SK-N-MC (cell line): ENCODE results near the gene TRAPPC12.
"Not testable (repeated sequence)": the region's sequence is repeated elsewhere in the genome, so short reads cannot be mapped to it uniquely, and the experiment has no call there.

Experiments
- DNase-seq: peaks from one replicate; pipeline ENCODE4 v3.0.0-alpha.2; 2011; ENCODE audit warnings: low read depth, low spot score
- H3K27ac ChIP-seq: fragments of 200-600 bp; sonication (generic); 2 replicates; pipeline ENCODE4 v1.5.1; 2016; ENCODE audit warnings: mixed run types
- H3K36me3 ChIP-seq: fragments of 200-600 bp; sonication (generic); 2 replicates; pipeline ENCODE4 v1.6.1; 2017; ENCODE audit warnings: antibody characterized with exemption, low read length, mixed read lengths; ENCODE audit not compliant: insufficient read depth
- H3K4me3 ChIP-seq: fragments of 200-600 bp; sonication (generic); 2 replicates; pipeline ENCODE4 v1.5.1; 2016
- H3K9ac ChIP-seq: fragments of 200-600 bp; sonication (generic); 2 replicates; pipeline ENCODE4 v1.8.0; 2017; ENCODE audit warnings: mixed run types, mixed read lengths; ENCODE audit not compliant: insufficient read length
- H3K9me3 ChIP-seq: fragments of 200-600 bp; sonication (generic); 2 replicates; pipeline ENCODE4 v1.6.1; 2017; ENCODE audit warnings: low read depth, mild to moderate bottlenecking, antibody characterized with exemption, low read length, moderate library complexity, mixed read lengths
- EZH2 ChIP-seq: fragments of 200-600 bp; sonication (generic); IDR thresholded peaks from one replicate; pipeline ENCODE4 v1.6.1; 2017; ENCODE audit warnings: antibody characterized with exemption
- FOXP2 ChIP-seq: optimal IDR thresholded peaks from 2 replicates; pipeline ENCODE3; 2011; ENCODE audit warnings: mild to moderate bottlenecking, moderate library complexity; ENCODE audit not compliant: insufficient read depth; ENCODE audit errors: extremely low read length, control extremely low read depth
- POLR2AphosphoS5 ChIP-seq: IDR thresholded peaks from 2 replicates; pipeline ENCODE4 v1.6.1; 2012; ENCODE audit warnings: mild to moderate bottlenecking, low read depth, low read length, borderline replicate concordance

The TRAPPC12 gene

DNA sequence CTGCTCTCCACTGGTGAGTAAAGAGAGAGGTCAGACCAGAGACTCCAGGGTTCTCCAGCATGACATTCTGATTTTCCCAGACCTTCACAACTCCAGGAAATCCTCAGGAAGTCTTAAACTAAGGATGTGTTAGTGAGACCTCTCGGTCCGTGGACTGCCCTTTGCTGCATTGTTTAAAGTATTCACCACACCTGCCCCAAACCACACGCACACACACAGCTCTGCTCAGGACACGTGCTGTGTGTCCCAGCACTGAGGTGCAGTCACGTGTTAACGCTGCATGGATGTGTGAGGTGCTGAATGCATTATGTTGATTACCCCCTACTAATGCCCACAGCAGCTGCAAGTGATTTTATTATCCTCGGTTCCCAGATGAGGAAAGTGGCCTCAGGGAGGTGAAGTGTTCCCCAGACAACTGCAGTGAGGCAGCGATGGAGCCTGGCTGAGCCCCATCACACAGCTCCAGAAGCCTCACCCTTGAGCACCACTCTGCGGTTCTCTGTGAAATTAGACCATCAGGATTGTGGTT is 68.4 kb downstream of the TRAPPC12 start:
- no peak overlapping the region for H3K4me3 ChIP-seq
- no peak overlapping the region for H3K27ac ChIP-seq
- no peak overlapping the region for H3K9ac ChIP-seq
- TF ChIP-seq EZH2 = no peak
- TF ChIP-seq POLR2AphosphoS5 = no peak
- no peak for TF ChIP-seq FOXP2
- peaks cover 16% of the 10 kb centered on the region; the same call in 1 of the 2 replicates for H3K36me3 ChIP-seq
- H3K9me3 ChIP-seq = no peaks in the 10 kb centered on the region
- DNase-seq = no peak

GRCh38 chr2:3448441-3448911 is 69.0 kb downstream of the TRAPPC12 start:
- not testable (repeated sequence) for DNase-seq, H3K9ac ChIP-seq, H3K4me3 ChIP-seq, H3K9me3 ChIP-seq, H3K27ac ChIP-seq
- H3K36me3 ChIP-seq = peaks cover 16% of the 10 kb centered on the region; the same call in 1 of the 2 replicates

GRCh38 chr2:3449086-3449485 is 69.6 kb downstream of the TRAPPC12 start:
- Histone ChIP-seq H3K36me3 (peaks cover 16% of the 10 kb centered on the region; the same call in 1 of the 2 replicates), H3K27ac (no peak overlapping the region; the same call in 1 of the 2 replicates)
- DNase-seq = no peak

DNA sequence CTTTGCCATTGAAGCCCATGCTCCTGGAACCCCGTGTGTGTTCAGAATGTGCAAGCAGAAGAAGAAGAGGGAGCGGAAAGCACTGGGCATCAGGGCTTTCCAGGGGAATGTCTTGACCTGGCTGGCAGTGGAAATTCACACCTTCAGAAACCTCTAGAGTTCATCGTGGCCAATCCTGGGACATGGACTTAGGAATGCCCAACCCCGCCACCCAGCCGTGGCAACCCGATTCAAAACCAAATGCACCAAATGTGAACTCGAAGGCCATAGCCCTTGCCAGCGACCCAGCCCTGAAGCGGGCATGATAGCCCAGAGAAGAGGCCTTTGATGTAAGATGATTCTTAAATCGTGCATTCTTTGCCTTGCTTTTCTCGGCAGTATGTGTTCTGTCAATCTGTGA is 70.4 kb downstream of the TRAPPC12 start:
- TF ChIP-seq POLR2AphosphoS5 = no peak
- no peak for TF ChIP-seq EZH2
- no peak for TF ChIP-seq FOXP2
- no peak for DNase-seq
- Histone ChIP-seq H3K9me3 (no peaks in the 10 kb centered on the region), H3K9ac (no peak overlapping the region), H3K27ac (no peak overlapping the region), H3K4me3 (no peak overlapping the region), H3K36me3 (peaks cover 16% of the 10 kb centered on the region; the same call in 1 of the 2 replicates)

More at GRCh38 chr2:3449086-3449485, 69.6 kb downstream of the TRAPPC12 start:
- no peaks in the 10 kb centered on the region for H3K9me3 ChIP-seq
- H3K9ac ChIP-seq = no peak overlapping the region
- H3K4me3 ChIP-seq = no peak overlapping the region
- no peak for TF ChIP-seq EZH2
- no peak for TF ChIP-seq FOXP2
- TF ChIP-seq POLR2AphosphoS5 = no peak

- Histone ChIP-seq H3K27ac (no peak overlapping the region), H3K9me3 (no peaks in the 10 kb centered on the region), H3K4me3 (no peak overlapping the region), H3K36me3 (peaks cover 12% of the 10 kb centered on the region; the same call in 1 of the 2 replicates), H3K9ac (no peak overlapping the region)
- TF ChIP-seq FOXP2 = no peak
- TF ChIP-seq EZH2 = no peak
- no peak for TF ChIP-seq POLR2AphosphoS5
- no peak for DNase-seq
Measured at GRCh38 chr2:3450385-3451010, 71.0 kb downstream of the TRAPPC12 start.

DNA sequence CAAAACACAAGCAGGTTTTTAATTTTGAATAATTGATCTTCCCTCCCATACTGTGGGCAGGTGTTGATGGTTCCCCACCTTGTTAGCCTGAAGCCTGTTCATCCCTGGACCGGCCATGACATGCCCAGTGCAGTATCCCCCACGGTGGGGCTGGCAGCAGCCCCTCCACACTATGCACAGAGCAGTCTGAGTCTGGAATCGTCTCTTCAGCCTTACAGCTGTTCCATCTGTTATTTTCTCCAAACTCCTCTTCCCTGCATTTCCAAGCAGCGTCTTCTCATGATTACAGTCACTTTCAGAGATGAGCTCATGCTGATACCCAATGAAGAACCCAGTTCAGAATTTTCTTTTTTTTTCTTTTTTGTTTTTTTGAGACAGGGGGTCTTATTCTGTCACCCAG is 71.7 kb downstream of the TRAPPC12 start:
- peaks cover 6% of the 10 kb centered on the region; the same call in 1 of the 2 replicates for H3K36me3 ChIP-seq
- TF ChIP-seq FOXP2 = no peak
- no peak for TF ChIP-seq POLR2AphosphoS5
- no peak for TF ChIP-seq EZH2
- no peak overlapping the region for H3K9ac ChIP-seq
- no peaks in the 10 kb centered on the region for H3K9me3 ChIP-seq
- DNase-seq = no peak
- no peak overlapping the region for H3K27ac ChIP-seq
- H3K4me3 ChIP-seq = no peak overlapping the region

DNA sequence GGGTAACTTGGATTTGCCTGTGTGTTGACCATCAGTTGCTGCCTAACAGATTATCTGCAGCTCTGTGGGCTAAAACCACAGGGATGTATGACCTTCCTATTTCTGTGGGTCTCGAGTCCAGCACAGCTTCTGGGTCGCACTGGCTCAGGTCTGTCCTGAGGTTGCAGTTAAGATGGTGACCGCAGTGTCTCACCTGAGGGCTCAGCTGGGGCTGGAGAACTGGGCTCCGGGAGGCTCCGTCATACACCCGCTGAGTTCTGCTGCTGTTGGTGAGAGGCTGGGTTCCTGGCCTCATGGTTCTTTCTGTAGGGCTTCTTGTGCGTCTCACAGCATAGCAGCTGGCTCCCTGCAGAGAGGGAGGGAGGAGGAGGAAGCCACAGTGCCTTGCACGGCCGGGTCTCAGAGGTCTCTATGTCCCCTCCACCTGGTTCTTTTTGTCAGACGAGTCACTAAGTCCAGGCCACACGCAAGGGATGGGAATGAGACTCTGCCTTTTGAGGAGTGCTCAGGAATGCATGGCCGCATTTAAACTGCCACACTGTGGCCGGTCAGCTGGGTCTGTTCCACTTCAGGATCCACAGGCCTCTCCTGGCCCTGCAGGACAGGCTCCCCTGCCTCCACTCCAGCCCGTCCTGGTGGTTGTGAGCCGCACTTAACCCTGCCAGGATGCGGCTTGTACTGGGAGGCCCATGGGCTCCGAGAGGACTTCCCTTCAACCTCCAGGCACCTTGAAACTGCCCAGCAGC is 72.6 kb downstream of the TRAPPC12 start:
- peaks cover 6% of the 10 kb centered on the region; the same call in 1 of the 2 replicates for H3K36me3 ChIP-seq
- no peak overlapping the region for H3K4me3 ChIP-seq
- no peaks in the 10 kb centered on the region for H3K9me3 ChIP-seq
- no peak overlapping the region for H3K9ac ChIP-seq
- no peak for DNase-seq
- TF ChIP-seq POLR2AphosphoS5 (no peak), FOXP2 (no peak), EZH2 (no peak)
- H3K27ac ChIP-seq = no peak overlapping the region

DNA sequence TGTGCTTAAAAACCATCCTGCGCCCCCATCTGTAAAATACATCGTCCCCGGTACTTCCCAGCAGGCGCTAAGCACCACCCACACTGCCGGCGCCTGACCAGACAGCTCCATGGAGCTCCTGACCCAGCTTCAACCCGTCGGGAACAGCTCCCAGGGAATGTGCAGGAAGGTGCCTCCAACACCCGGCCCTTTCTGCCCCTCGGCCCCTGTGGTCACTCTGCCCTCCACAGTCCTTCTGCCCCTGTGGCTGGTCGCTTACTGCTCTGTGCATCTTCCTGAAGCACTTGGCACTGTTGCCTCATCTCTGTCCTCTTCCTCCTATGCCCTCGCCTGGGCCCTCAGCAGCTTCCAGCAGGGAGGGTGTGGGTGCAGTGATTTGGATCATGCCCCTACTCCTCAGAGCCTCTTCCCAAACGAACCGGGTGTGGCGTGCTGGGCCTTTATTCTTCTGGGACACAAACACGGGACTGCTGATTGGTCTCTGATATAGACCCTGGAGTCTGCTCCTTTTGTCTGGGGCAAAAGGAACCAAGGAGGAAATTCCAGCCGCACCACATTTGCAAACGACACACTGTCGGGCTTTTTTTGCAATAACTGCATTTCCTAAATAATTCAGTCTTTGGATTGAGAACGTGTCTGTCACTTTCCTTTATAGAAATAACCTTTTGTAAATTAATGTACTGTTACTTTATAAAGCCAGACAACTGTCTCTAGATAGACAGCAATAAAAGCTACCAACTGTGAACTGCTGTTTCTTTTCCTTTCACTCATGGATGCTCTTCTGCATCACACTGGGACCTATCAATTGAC is 73.9 kb downstream of the TRAPPC12 start:
- Histone ChIP-seq H3K4me3 (no peak overlapping the region), H3K36me3 (peaks cover 6% of the 10 kb centered on the region; the same call in 1 of the 2 replicates), H3K9ac (no peak overlapping the region), H3K9me3 (no peaks in the 10 kb centered on the region), H3K27ac (no peak overlapping the region)
- DNase-seq = no peak
- no peak for TF ChIP-seq FOXP2
- TF ChIP-seq EZH2 = no peak
- no peak for TF ChIP-seq POLR2AphosphoS5

- not testable (repeated sequence) for H3K36me3 ChIP-seq, H3K27ac ChIP-seq, H3K9ac ChIP-seq, H3K4me3 ChIP-seq, H3K9me3 ChIP-seq, DNase-seq
Measured at GRCh38 chr2:3454005-3454404, 74.5 kb downstream of the TRAPPC12 start.
